K562 (cell line): Measurements from ENCODE around the gene LSP1. TPM values are rescaled to one million over a fixed set of nuclear protein-coding genes. Genes with fewer than 3 reads are reported as not detected.

Experiments used
- ATF1 ChIP-seq, 2 experiments: fragments of 450-650 bp in 1 of 2; IDR thresholded peaks; 2 replicates each; pipeline ENCODE4 v1.6.1; 2016; ENCODE audit warnings: missing compliant biosample characterization in 1 of 2, missing genetic modification characterization in 1 of 2
- BCLAF1 ChIP-seq, 2 experiments: fragments of 450-650 bp in 1 of 2; IDR thresholded peaks; 2 replicates each; pipeline ENCODE4 v1.6.1; 2011 to 2017; ENCODE audit warnings: low read depth in 2 of 2, antibody characterized with exemption in 1 of 2, borderline replicate concordance in 1 of 2, low read length in 1 of 2, mild to moderate bottlenecking in 1 of 2, mixed read lengths in 1 of 2; ENCODE audit not compliant: control insufficient read depth in 1 of 2
- BHLHE40 ChIP-seq: IDR thresholded peaks from 2 replicates; pipeline ENCODE4 v1.6.1; 2011; ENCODE audit warnings: low read length, improper control_type of control experiment
- DEAF1 ChIP-seq: fragments of 450-650 bp; formaldehyde crosslinking; IDR thresholded peaks from 2 replicates; pipeline ENCODE4 v1.4.0; 2020; ENCODE audit warnings: mild to moderate bottlenecking, moderate library complexity
- HCFC1 ChIP-seq: IDR thresholded peaks from 2 replicates; pipeline ENCODE4 v1.6.1; 2012; ENCODE audit warnings: low read depth, low read length, improper control_type of control experiment
- HNRNPH1 ChIP-seq: fragments of 200-400 bp; formaldehyde crosslinking; optimal IDR thresholded peaks from 2 replicates; pipeline ENCODE3; 2017; ENCODE audit warnings: low read depth, mild to moderate bottlenecking, low read length, moderate library complexity
- KLF6 ChIP-seq: fragments of 250-450 bp; sonication (Bioruptor Pico); IDR thresholded peaks from 2 replicates; pipeline ENCODE4 v1.4.0; 2020; ENCODE audit warnings: mild to moderate bottlenecking, moderate library complexity, borderline replicate concordance
- MEF2D ChIP-seq: conservative IDR thresholded peaks from 2 replicates; pipeline ENCODE4 v1.6.1; 2016; ENCODE audit warnings: low read depth, missing genetic modification characterization, missing compliant biosample characterization
- MYC ChIP-seq, 2 experiments: fragments of 250-450 bp in 1 of 2; sonication (Bioruptor Pico) in 1 of 2; IDR thresholded peaks; 2 replicates each; pipeline versions ENCODE4 v1.5.1 to v1.6.1; 2012 to 2021; ENCODE audit warnings: low read depth in 2 of 2, borderline replicate concordance in 1 of 2, improper control_type of control experiment in 1 of 2, low read length in 1 of 2, mild to moderate bottlenecking in 1 of 2, moderate library complexity in 1 of 2
- NFIX ChIP-seq: fragments of 250-450 bp; sonication (Bioruptor Pico); IDR thresholded peaks from 2 replicates; pipeline ENCODE4 v1.4.0; 2020; ENCODE audit warnings: low read depth, mild to moderate bottlenecking, moderate library complexity
- NR3C1 ChIP-seq: sonication (generic); formaldehyde crosslinking; IDR thresholded peaks from 2 replicates; pipeline ENCODE4 v1.8.1; 2022; ENCODE audit warnings: missing genetic modification reagents
- SFPQ ChIP-seq: fragments of 200-400 bp; formaldehyde crosslinking; IDR thresholded peaks from 2 replicates; pipeline ENCODE4 v1.6.1; 2017; ENCODE audit warnings: mild to moderate bottlenecking, low read depth, low read length, moderate library complexity
- SIN3B ChIP-seq: fragments of 450-650 bp; IDR thresholded peaks from 2 replicates; pipeline ENCODE4 v1.6.1; 2017; ENCODE audit warnings: low read depth, mild to moderate bottlenecking, moderate library complexity
- TCF7L2 ChIP-seq: fragments of 150-350 bp; IDR thresholded peaks from 2 replicates; pipeline ENCODE4 v1.6.1; 2016; ENCODE audit warnings: low read depth, mild to moderate bottlenecking, low read length, moderate library complexity
- ZBTB7A ChIP-seq: IDR thresholded peaks from 2 replicates; pipeline ENCODE4 v1.6.1; 2011; ENCODE audit warnings: low read depth, mild to moderate bottlenecking, low read length, moderate library complexity, borderline replicate concordance; ENCODE audit not compliant: control insufficient read depth
- ZNF395 ChIP-seq: fragments of 200-800 bp; sonication (Bioruptor generic); IDR thresholded peaks from 2 replicates; pipeline ENCODE4 v1.6.1; 2017; ENCODE audit warnings: missing genetic modification characterization, missing compliant biosample characterization
- ZNF785 ChIP-seq: fragments of 250-450 bp; sonication (Bioruptor Pico); IDR thresholded peaks from 2 replicates; pipeline ENCODE4 v1.4.0; 2020; ENCODE audit warnings: mild to moderate bottlenecking
- polyA plus RNA-seq, 8 experiments: library from polyadenylated mRNA; depleted of rRNA in 4 of 8; stranded (reverse) in 5 of 8; unstranded in 3 of 8; fragments of >200 nt; fragmentation: Nextera tagmentation in 2 of 8; fragmentation: Illumina TruSeq in 1 of 8; extraction: Ambion mirVana in 2 of 8; extraction: Trizol in 1 of 8; gene quantifications; 2 replicates each; pipeline versions ENCODE4 v1.2.1 to v1.2.3, GENCODE V29; 2011 to 2014; ENCODE audit warnings: inconsistent platforms in 1 of 8, missing spikeins in 1 of 8
- total RNA-seq, 7 experiments: library from RNA; depleted of rRNA in 6 of 7; stranded (reverse); fragments of >200 nt in 6 of 7; fragmentation: Illumina TruSeq in 2 of 7; extraction: Trizol in 2 of 7; gene quantifications; 2 replicates each; pipeline versions ENCODE4 v1.2.1 to v1.2.3, GENCODE V29; 2011 to 2021; ENCODE audit warnings: low replicate concordance in 1 of 7

Gene LSP1
- total and polyA plus RNA-seq, 9 of the 15 experiments (the other 6 are each of a cell fraction or from before 2014, with no cell fraction given) = 0.08 to 2.9 (median 0.65) TPM; not detected in 2

- TF ChIP-seq DEAF1 (CRISPR knock-in tag) = no peak
- TF ChIP-seq ATF1 (CRISPR knock-in tag; IDR thresholded peaks at IDR 0.05) = no peak
- TF ChIP-seq ATF1 (tag; IDR thresholded peaks at IDR 0.05) = peak; percentile 77
- TF ChIP-seq NR3C1 (CRISPR knock-in tag) = no peak
- TF ChIP-seq MYC (IDR thresholded peaks at IDR 0.05; ENCODE audit: low read depth, low read length) = peak; percentile 23; the same call in 1 of the 2 replicates
- TF ChIP-seq MYC (CRISPR knock-in tag; IDR thresholded peaks at IDR 0.05; ENCODE audit: borderline replicate concordance, low read depth) = no peak
- no peak for TF ChIP-seq HNRNPH1
- TF ChIP-seq KLF6 = no peak
- 0 out of 4 replicates have a peak, but pooled peaks of 1 of the 2 experiments have one; percentile 23 for TF ChIP-seq BCLAF1 (IDR thresholded peaks at IDR 0.05; ENCODE audit: borderline replicate concordance in 1 of 2, control insufficient read depth in 1 of 2, low read depth in 2 of 2, low read length in 1 of 2)
- TF ChIP-seq TCF7L2 = no peak
- TF ChIP-seq ZNF395 (CRISPR knock-in tag) = 0 out of 2 replicates have a peak, but pooled peaks have one; percentile 26
- no peak for TF ChIP-seq SFPQ
- TF ChIP-seq NFIX = no peak
- no peak for TF ChIP-seq ZNF785 (CRISPR knock-in tag)
- no peak for TF ChIP-seq ZBTB7A
- TF ChIP-seq HCFC1 = no peak
- TF ChIP-seq MEF2D (tag) = no peak
- no peak for TF ChIP-seq SIN3B
- TF ChIP-seq BHLHE40 = peak; percentile 91
Observed at GRCh38 chr11:1844221-1845094, 8.4 kb upstream of the LSP1 start (continued).
